KMS-11 (cell line): ENCODE measurements around the gene WDR47.

ENCODE experiments used
- H2AFZ ChIP-seq: fragments of 200-600 bp; sonication (generic); 2 replicates; pipeline ENCODE4 v1.6.1; 2016; ENCODE audit warnings: antibody characterized with exemption, mixed run types, low read depth
- H3K27ac ChIP-seq: fragments of 200-600 bp; sonication (generic); 2 replicates; pipeline ENCODE4 v1.6.1; 2016; ENCODE audit warnings: mild to moderate bottlenecking, mixed run types
- H3K27me3 ChIP-seq: fragments of 200-600 bp; sonication (generic); 2 replicates; pipeline ENCODE4 v1.6.1; 2017; ENCODE audit warnings: mild to moderate bottlenecking, low read depth, mixed run types, moderate library complexity; ENCODE audit not compliant: insufficient read depth
- H3K36me3 ChIP-seq: fragments of 200-600 bp; sonication (generic); 2 replicates; pipeline ENCODE4 v1.6.1; 2017; ENCODE audit warnings: mild to moderate bottlenecking, mixed run types; ENCODE audit not compliant: insufficient read depth
- H3K4me1 ChIP-seq: fragments of 200-600 bp; sonication (generic); 2 replicates; pipeline ENCODE4 v1.6.1; 2016; ENCODE audit warnings: mild to moderate bottlenecking, low read depth, mixed run types; ENCODE audit not compliant: poor library complexity, severe bottlenecking
- H3K4me2 ChIP-seq: fragments of 200-600 bp; sonication (generic); 2 replicates; pipeline ENCODE4 v1.7.0; 2016; ENCODE audit warnings: mild to moderate bottlenecking, mixed run types
- H3K4me3 ChIP-seq: fragments of 200-600 bp; sonication (generic); IDR thresholded peaks from 2 replicates; pipeline ENCODE4 v1.6.1; 2017; ENCODE audit warnings: low read depth, low read length, mixed read lengths; ENCODE audit not compliant: insufficient read depth
- H3K79me2 ChIP-seq: fragments of 200-600 bp; sonication (generic); 2 replicates; pipeline ENCODE4 v1.6.1; 2016; ENCODE audit warnings: low read depth, mixed run types; ENCODE audit not compliant: insufficient read depth
- H3K9ac ChIP-seq: fragments of 200-600 bp; sonication (generic); 2 replicates; pipeline ENCODE4 v1.6.1; 2016; ENCODE audit warnings: mild to moderate bottlenecking, mixed run types
- H4K20me1 ChIP-seq: fragments of 200-600 bp; sonication (generic); 2 replicates; pipeline ENCODE4 v1.6.1; 2016; ENCODE audit warnings: mild to moderate bottlenecking, mixed run types; ENCODE audit not compliant: insufficient read depth
- CTCF ChIP-seq: fragments of 200-600 bp; sonication (generic); conservative IDR thresholded peaks from 2 replicates; pipeline ENCODE4 v1.6.1; 2017; ENCODE audit warnings: low read depth, mild to moderate bottlenecking, antibody characterized with exemption, low read length, moderate library complexity, mixed read lengths

Gene WDR47

GRCh38 chr1:108963052-108963686, 78.7 kb downstream of the WDR47 start, which contains the start of gene CLCC1:
TSS of gene CLCC1 (minus strand) at chr1:108963484. CDS start at chr1:108950437, 13,047 bp downstream.
- H3K79me2 ChIP-seq = peaks cover 12% of the 10 kb centered on the region
- no peaks in the 10 kb centered on the region for H4K20me1 ChIP-seq
- peak within 1 kb of the TSS; percentile 5 for H3K4me3 ChIP-seq
- peaks cover 5% of the 10 kb centered on the region for H3K4me1 ChIP-seq
- H3K27ac ChIP-seq = peak within 1 kb of the TSS; percentile 97
- no peaks in the 10 kb centered on the region for H3K27me3 ChIP-seq
- peak within 1 kb of the TSS; percentile 71 for H2AFZ ChIP-seq
- H3K36me3 ChIP-seq = no peaks in the 10 kb centered on the region
- no peak for TF ChIP-seq CTCF
- H3K9ac ChIP-seq = peak within 1 kb of the TSS; percentile 94
- H3K4me2 ChIP-seq = peak within 1 kb of the TSS; percentile 47

- no peaks in the 10 kb centered on the region for H3K27me3 ChIP-seq
- peak overlapping the region; percentile 97 for H3K27ac ChIP-seq
- H4K20me1 ChIP-seq = no peaks in the 10 kb centered on the region
- peak overlapping the region; percentile 5 for H3K4me3 ChIP-seq
- H3K36me3 ChIP-seq = no peaks in the 10 kb centered on the region
- H3K79me2 ChIP-seq = peaks cover 12% of the 10 kb centered on the region
- peaks cover 5% of the 10 kb centered on the region for H3K4me1 ChIP-seq
- H3K9ac ChIP-seq = peak overlapping the region; percentile 94
- peak overlapping the region; percentile 71 for H2AFZ ChIP-seq
- TF ChIP-seq CTCF = no peak
- H3K4me2 ChIP-seq = peak overlapping the region; percentile 47
Measured at GRCh38 chr1:108962681-108963051, 79.2 kb downstream of the WDR47 start.

GRCh38 chr1:108961752-108962486, 80.0 kb downstream of the WDR47 start:
- H4K20me1 ChIP-seq = no peaks in the 10 kb centered on the region
- peaks cover 12% of the 10 kb centered on the region for H3K79me2 ChIP-seq
- no peak for TF ChIP-seq CTCF
- no peak overlapping the region for H3K4me3 ChIP-seq
- no peaks in the 10 kb centered on the region for H3K36me3 ChIP-seq
- H3K27ac ChIP-seq = peak overlapping the region; percentile 97
- H3K27me3 ChIP-seq = no peaks in the 10 kb centered on the region
- peak overlapping the region; percentile 47 for H3K4me2 ChIP-seq
- H3K9ac ChIP-seq = peak overlapping the region; percentile 94; the same call in 1 of the 2 replicates
- H2AFZ ChIP-seq = peak overlapping the region; percentile 71; the same call in 1 of the 2 replicates
- peaks cover 5% of the 10 kb centered on the region for H3K4me1 ChIP-seq

GRCh38 chr1:108961198-108961597, 80.7 kb downstream of the WDR47 start:
- no peak overlapping the region for H3K27ac ChIP-seq
- no peak for TF ChIP-seq CTCF
- no peaks in the 10 kb centered on the region for H3K27me3 ChIP-seq
- H2AFZ ChIP-seq = no peak overlapping the region
- H4K20me1 ChIP-seq = no peaks in the 10 kb centered on the region
- no peak overlapping the region for H3K4me2 ChIP-seq
- peaks cover 5% of the 10 kb centered on the region for H3K4me1 ChIP-seq
- no peaks in the 10 kb centered on the region for H3K36me3 ChIP-seq
- H3K79me2 ChIP-seq = peaks cover 12% of the 10 kb centered on the region
- no peak overlapping the region for H3K4me3 ChIP-seq
- H3K9ac ChIP-seq = no peak overlapping the region
